Measurements from ENCODE around the gene TRIM33. TPM values are rescaled to one million over a fixed set of nuclear protein-coding genes. Genes with fewer than 3 reads are reported as not detected.

TRIM33 gene
- total RNA-seq, 4 donors from 2014 or later: 17.1 to 33.0 (median 25.3) TPM

DNA sequence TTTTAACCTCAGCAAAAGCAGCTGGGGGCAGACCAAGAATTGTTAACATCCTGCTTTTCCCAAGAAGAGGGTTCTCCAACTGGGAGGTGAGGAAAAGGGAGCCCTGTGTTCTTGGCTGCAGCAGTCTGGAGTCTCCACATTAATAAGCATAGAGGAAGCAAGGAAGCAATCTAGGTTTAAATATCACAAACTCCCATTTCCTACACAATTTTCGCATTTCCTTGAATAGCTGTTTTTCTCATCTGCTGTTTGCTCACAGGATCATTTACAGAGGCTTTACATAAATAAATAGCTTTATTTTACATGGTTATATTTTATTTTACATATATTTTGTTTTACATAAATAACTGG is 124.0 kb downstream of the TRIM33 start:
- no peaks in the 10 kb centered on the region for H3K36me3 ChIP-seq
- TF ChIP-seq POLR2A (IDR thresholded peaks at IDR 0.05): no peak
- TF ChIP-seq, protein P1, sequence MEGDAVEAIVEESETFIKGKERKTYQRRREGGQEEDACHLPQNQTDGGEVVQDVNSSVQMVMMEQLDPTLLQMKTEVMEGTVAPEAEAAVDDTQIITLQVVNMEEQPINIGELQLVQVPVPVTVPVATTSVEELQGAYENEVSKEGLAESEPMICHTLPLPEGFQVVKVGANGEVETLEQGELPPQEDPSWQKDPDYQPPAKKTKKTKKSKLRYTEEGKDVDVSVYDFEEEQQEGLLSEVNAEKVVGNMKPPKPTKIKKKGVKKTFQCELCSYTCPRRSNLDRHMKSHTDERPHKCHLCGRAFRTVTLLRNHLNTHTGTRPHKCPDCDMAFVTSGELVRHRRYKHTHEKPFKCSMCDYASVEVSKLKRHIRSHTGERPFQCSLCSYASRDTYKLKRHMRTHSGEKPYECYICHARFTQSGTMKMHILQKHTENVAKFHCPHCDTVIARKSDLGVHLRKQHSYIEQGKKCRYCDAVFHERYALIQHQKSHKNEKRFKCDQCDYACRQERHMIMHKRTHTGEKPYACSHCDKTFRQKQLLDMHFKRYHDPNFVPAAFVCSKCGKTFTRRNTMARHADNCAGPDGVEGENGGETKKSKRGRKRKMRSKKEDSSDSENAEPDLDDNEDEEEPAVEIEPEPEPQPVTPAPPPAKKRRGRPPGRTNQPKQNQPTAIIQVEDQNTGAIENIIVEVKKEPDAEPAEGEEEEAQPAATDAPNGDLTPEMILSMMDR (IDR thresholded peaks at IDR 0.05 in 4 of 5, conservative IDR thresholded peaks at IDR 0.05 in 1 of 5): no peak
- no peak overlapping the region for H3K27ac ChIP-seq
- intact Hi-C loops (cut with DNase I; ENCODE audit: low total_unique reads): no loop called here
- DNase-seq (no peak), ATAC-seq (peak in 1 of 2 donors; percentile 23)
- H3K4me1 ChIP-seq: peaks cover 0 to 6% of the 10 kb centered on the region in 2 donors
- no peak overlapping the region for H3K4me3 ChIP-seq
- in situ Hi-C loops (cut with MboI; ENCODE audit: low sequenced_read_pairs in 4 of 4): no loop called here
- no peaks in the 10 kb centered on the region for H3K27me3 ChIP-seq
- H3K9me3 ChIP-seq: no peaks in the 10 kb centered on the region

DNA sequence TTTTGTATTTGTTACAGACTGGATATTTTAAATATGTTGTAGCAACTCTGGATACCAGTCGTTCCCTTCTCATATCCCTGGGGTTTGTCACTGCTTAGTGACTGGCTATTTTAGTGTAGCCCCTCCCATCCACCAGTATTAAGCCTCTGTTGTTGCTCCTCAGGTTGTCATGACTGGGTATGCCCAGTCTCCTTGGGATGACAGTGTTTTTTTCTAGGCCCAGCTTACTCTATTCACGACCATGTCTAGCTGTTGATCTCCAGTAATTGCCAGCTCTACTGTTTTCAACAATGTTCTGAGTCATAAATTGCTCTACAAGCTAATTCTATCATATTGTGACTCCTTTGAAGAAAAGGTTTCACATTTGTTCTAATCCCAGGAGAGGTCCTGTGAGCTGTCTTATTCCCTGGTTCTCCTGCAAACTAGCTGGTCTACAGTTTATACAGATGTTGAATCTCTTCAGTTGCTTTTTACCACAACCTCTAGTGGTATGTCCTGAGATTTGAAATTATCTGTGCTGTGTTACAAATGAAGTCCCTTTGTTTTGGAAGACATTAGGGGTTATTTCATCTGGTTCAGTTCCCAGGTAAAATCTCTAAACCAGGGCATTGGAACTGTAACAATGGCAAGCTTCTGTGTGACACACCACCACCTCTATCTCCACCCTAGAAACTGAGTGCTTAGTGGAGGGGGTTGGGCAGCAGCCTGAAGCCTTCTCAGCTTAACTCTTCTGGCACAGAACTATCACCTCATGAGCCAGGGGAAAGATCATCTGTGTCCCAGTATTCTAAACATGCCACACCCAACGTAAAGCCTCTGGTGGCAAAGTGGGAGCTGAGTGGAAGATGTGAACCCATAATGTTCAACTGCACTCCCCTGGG is 124.6 kb downstream of the TRIM33 start:
- no peaks in the 10 kb centered on the region for H3K9me3 ChIP-seq
- no peak overlapping the region for H3K4me3 ChIP-seq
- in situ Hi-C loops (cut with MboI; ENCODE audit: low sequenced_read_pairs in 4 of 4) (no loop called here), intact Hi-C loops (cut with DNase I; ENCODE audit: low total_unique reads) (no loop called here)
- H3K36me3 ChIP-seq: no peaks in the 10 kb centered on the region
- TF ChIP-seq, protein P1 (IDR thresholded peaks at IDR 0.05 in 4 of 5, conservative IDR thresholded peaks at IDR 0.05 in 1 of 5): no peak
- TF ChIP-seq POLR2A (IDR thresholded peaks at IDR 0.05): no peak
- ATAC-seq (peak; percentile 26 to 68), DNase-seq (no peak)
- no peak overlapping the region for H3K27ac ChIP-seq
- peaks cover 0 to 6% of the 10 kb centered on the region in 2 donors for H3K4me1 ChIP-seq
- no peaks in the 10 kb centered on the region for H3K27me3 ChIP-seq

DNA sequence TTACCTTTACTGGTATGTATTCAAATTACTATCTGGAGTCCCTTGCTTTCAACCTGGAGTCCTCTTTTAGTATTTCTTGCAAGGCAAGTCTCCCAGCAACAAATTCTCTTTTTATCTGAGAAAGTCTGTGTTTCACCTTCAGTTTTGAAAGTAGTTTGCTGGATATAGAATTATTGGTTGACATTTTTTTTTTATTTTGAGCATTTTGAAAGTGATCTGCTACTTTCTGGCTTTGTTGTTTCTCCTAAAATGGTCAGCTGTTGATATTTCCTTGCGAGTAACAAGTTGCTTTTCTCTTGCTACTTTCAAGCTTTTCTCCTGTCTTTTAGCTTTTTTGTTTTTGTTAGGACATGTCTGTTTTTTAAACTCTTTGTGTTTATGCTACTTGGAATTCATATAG is 126.1 kb downstream of the TRIM33 start:
- ATAC-seq (no peak), DNase-seq (no peak)
- H3K4me3 ChIP-seq: no peak overlapping the region
- in situ Hi-C loops (cut with MboI; ENCODE audit: low sequenced_read_pairs in 4 of 4): no loop called here
- H3K36me3 ChIP-seq: no peaks in the 10 kb centered on the region
- intact Hi-C loops (cut with DNase I; ENCODE audit: low total_unique reads): no loop called here
- TF ChIP-seq, protein P1 (IDR thresholded peaks at IDR 0.05 in 4 of 5, conservative IDR thresholded peaks at IDR 0.05 in 1 of 5): no peak
- no peak for TF ChIP-seq POLR2A (IDR thresholded peaks at IDR 0.05)
- no peak overlapping the region for H3K27ac ChIP-seq
- H3K4me1 ChIP-seq: peaks cover 0 to 6% of the 10 kb centered on the region in 2 donors
- no peaks in the 10 kb centered on the region for H3K9me3 ChIP-seq
- no peaks in the 10 kb centered on the region for H3K27me3 ChIP-seq

DNA sequence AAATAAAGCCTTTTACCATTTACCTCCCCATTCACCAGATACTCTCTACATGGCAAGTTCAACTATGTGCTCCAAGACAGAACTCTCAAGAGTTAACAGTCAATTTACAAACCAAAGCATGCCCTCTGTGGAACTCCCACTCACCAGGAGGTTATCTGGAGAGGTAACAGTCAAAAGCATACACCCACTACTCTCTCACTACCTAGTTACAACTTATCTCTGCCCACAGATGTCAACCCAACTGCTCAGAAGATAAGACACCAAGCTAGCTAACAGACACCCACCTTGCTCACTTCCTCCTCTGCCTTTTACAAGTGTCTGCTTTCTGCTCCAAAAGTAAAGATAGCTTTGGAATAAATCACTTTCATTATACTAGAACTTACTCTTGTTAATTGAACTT is 131.0 kb downstream of the TRIM33 start:
- TF ChIP-seq, protein P1 (IDR thresholded peaks at IDR 0.05 in 4 of 5, conservative IDR thresholded peaks at IDR 0.05 in 1 of 5): no peak
- no peak for TF ChIP-seq POLR2A (IDR thresholded peaks at IDR 0.05)
- Histone ChIP-seq H3K27ac (no peak overlapping the region), H3K9me3 (peaks cover 0 to 4% (median 0%) of the 10 kb centered on the region in 3 donors), H3K27me3 (no peaks in the 10 kb centered on the region), H3K36me3 (no peaks in the 10 kb centered on the region), H3K4me3 (no peak overlapping the region), H3K4me1 (no peaks in the 10 kb centered on the region)
- DNase-seq (no peak), ATAC-seq (no peak)
- intact Hi-C loops (cut with DNase I; ENCODE audit: low total_unique reads) (no loop called here), in situ Hi-C loops (cut with MboI; ENCODE audit: low sequenced_read_pairs in 4 of 4) (no loop called here)
